Stimulated activated CD8-positive, alpha-beta memory T cell treated with anti-CD3 and anti-CD28 coated beads, Interleukin-15, amount 100 ng/mL, for 48 hours (primary cell): ENCODE measurements around the gene LNX1.
"Not testable (repeated sequence)": the region's sequence is repeated elsewhere in the genome, so short reads cannot be mapped to it uniquely, and the experiment has no call there.

Source experiments
- DNase-seq, 2 donors: peaks; one replicate each; pipeline ENCODE4 v3.0.0-alpha.2; 2020; ENCODE audit warnings: low read depth in 2 of 2

Gene LNX1

DNA sequence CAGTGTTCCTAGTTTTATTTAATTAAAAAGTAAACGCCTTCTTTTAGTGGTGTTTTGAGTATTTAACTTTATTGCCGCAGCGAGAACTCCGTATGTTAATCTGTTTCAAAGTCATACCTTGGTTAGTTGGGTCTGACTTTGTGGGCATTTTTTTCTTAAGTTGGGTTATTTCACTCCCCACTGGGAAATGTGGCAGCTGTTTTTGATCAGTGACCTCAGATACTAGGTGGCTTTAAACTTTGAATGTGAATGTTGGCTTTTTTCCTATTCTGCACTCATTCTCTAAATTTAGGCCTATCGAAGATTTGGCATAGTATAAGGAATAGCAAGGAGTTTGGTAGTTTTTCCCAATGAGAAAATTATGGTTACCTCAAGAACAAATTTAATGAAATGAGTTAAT is 127.9 kb downstream of the LNX1 start:
- no peak for DNase-seq

GRCh38 chr4:53461244-53461643 is 130.0 kb downstream of the LNX1 start:
- no peak for DNase-seq

DNA sequence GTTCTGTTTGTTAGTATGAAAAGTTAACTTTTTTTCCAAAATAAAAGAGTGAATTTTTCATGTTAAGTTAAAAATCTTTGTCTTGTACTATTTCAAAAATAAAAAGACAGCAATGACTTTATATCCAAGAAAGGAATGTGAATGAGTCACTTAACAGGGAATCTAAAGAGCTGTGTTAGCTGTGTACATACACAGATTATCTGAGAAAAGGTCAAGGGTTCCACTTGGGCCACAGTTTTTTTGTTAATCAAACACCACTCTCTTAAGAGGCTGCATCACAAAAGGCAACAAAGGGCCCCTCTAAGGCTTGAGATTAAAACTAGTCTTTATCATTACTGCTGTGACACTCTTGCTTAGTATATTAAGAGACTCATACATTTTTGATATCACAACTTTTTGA is 131.7 kb downstream of the LNX1 start:
- no peak for DNase-seq

DNA sequence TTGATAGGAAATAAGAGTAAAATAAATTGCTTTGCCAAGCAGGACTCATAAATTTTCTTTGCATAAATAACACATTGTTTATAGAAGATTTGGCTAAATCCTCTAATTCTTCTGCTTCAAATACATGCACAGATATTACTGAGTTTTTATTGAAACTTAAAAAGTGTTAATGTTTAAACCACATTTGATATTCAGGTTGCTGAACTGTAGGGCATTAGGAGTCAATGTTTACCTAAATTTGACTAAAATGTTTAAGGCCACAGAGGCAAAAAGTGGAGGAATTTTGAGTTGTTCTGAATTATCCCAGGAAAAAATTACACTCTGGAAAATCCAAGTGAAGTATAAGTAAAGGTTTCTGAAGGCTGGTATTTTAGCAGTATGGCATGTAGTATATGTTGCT is 135.1 kb downstream of the LNX1 start:
- DNase-seq: no peak

DNA sequence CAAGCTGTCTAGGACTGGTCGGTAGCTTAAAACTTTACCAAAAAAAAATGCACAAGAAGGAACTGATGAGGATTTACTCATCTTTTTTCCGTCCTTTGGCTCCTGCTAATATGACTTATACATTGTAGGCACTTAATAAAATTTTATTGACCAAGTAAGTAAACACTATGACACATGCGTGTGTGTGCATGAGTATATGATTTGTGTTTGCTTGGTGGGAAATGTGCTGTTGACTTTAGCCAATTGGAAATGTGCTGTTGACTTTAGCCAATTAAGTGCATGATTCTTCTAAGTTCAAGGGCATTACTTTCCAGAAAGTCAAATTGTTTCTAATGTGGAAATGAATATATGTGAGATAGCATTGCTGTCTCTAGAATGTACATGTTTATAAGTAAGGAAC is 135.5 kb downstream of the LNX1 start:
- no peak for DNase-seq

DNA sequence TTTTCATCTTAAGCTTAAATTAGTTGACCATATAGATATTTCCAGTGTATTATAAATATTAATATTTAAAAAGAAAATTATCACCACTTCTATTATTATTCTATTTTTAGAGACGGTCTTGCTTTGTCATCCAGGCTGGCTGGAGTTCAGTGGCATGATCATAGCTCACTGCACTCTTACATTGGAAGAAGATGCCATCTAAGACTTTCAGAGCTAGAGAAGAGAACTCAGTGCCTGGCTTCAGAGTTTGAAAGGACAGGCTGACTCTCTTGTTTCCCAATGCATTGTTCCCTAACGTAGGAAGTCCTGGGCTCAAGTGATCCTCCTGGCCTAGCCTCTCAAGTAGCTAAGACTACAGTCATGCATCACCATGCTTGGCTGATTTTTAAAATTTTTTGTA is 137.9 kb downstream of the LNX1 start:
- no peak for DNase-seq

- no peak for DNase-seq
These were observed 140.5 kb downstream of the LNX1 start for GRCh38 chr4:53450773-53451172.

GRCh38 chr4:53444954-53445353 is 146.3 kb downstream of the LNX1 start:
- DNase-seq: no peak

- DNase-seq: no peak
These were observed 149.7 kb downstream of the LNX1 start for GRCh38 chr4:53441564-53441963.

- DNase-seq: no peak
These were observed 155.0 kb downstream of the LNX1 start for GRCh38 chr4:53436251-53436650.

- DNase-seq: no peak
These were observed 158.5 kb downstream of the LNX1 start for GRCh38 chr4:53432528-53433424.

- no peak for DNase-seq
These were observed 160.2 kb downstream of the LNX1 start for GRCh38 chr4:53431052-53431451.

- DNase-seq: no peak
These were observed 163.9 kb downstream of the LNX1 start for GRCh38 chr4:53427366-53427765.

DNA sequence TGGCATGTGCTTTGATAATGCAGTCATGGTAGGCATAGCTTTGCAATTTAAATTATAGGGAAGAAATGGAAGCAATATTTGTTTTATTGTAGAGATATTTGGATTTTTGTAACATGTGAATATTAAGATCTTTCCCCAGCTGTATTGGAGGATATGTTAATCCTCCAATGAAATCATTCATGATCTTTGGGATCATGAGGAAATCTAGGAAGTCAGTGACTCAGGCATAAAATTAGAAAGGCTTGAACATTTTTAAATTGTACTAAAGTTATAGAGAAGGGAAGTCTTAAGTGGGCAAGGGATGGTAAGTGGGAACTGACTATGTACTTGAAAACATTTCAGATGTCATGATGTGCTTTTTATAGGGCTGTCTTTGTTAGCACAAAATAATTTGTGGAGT is 167.0 kb downstream of the LNX1 start:
- no peak for DNase-seq

- DNase-seq: no peak
These were observed 168.9 kb downstream of the LNX1 start for GRCh38 chr4:53422367-53422766.

GRCh38 chr4:53421791-53422190 is 169.5 kb downstream of the LNX1 start:
- no peak for DNase-seq

- no peak for DNase-seq
These were observed 172.1 kb downstream of the LNX1 start for GRCh38 chr4:53419208-53419607.

GRCh38 chr4:53409479-53409878 is 181.8 kb downstream of the LNX1 start:
- not testable (repeated sequence) for DNase-seq
